Stimulated activated CD4-positive, alpha-beta T cell treated with anti-CD3 and anti-CD28 coated beads, Interleukin-1b, Interleukin-23, amount 100 ng/mL, for 48 hours (primary cell): ENCODE results near the gene MTF1.

Source experiments
- DNase-seq: peaks from one replicate; pipeline ENCODE4 v3.0.0-alpha.2; 2020

Gene MTF1

DNA sequence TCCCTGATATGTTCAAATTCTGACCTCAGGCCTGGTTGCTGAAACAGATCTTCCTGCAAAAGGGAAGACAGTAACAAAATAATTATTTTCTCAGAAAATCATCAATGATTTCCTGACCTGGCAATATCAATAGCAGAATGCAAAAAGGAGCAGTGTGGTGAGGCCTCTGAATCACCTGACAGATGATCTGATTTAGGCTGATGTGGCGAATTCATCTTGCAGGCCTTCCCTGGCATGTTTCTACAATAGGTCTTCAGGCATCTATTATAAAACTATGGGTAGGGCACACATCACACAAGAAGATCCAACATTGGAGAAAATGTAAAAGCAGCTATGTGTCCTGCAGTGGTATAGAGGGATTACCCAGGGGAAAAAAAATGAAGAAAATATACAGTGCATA, 7.1 kb upstream of the MTF1 start:
- no peak for DNase-seq

DNA sequence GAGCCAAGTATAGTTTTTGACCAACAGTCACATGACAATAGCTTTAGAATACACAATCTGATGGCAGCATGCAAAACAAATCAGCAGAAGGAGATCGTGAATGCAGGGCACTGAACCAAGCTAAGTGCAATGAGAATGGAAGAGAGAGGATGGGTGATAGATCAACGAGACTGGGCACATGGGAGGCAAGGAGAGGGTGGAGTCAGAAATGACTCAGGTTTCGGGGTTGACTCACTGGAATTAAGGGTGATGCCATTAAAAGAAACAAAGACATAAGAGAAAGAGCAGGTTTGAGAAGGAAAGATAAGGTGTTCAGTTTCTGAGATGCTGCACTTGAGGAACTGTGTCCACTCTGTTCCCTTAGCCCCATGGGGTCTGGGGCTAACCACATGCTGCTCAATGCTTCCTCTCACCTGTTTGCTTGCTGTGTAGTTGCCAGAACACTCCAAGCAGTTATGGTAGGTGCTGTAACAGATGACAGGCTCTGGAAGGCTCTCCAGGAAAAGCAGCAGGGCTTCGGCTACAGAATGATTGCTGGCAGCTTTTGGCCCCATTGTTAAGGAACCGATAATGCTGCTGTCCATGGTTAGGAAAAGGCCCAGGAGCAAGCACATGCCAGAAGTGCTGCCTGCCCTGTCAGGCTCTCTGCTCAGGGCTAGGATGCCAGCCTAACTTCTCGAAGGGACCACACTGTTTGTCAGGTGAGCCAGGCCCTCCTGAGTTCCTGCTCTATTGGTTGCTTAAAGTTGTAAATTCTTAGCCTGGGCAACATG, 6.1 kb upstream of the MTF1 start:
- peak; percentile 63 for DNase-seq

DNA sequence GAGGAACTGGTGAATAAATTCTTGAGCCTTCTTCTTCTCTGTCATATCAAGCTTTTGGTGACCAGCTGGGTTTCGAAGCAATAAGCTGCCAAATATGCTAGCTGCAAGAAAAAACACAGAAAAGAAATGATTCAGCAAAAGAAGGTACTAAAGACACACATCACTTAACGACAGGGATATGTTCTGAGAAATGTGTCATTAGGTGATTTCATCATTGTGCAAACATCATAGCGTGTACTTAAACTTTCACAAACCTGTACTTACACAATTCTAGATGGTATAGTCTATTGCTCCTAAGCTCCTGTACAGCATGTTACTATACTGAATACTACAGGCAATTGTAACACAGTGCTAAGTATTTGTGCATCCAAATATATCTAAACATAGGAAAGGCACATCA, 2.9 kb upstream of the MTF1 start:
- DNase-seq, result no peak

DNA sequence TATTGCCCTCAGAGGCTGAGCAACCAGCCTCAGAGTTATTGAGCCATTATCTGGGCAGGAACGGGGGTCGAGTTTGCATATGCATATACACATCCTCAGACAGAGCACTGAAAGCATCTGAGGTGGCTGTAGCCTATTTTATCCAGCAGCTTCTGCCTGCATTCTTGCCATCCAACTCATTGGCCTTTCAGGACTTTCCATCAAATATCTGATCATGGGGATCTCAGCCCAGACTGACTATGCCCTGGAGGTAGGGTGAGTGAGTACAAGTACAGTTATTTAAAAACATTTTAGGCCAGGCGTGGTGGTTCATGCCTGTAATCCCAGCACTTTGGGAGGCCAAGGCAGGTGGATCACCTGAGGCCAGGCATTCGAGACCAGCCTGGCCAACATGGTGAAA, 1.8 kb upstream of the MTF1 start:
- no peak for DNase-seq

DNA sequence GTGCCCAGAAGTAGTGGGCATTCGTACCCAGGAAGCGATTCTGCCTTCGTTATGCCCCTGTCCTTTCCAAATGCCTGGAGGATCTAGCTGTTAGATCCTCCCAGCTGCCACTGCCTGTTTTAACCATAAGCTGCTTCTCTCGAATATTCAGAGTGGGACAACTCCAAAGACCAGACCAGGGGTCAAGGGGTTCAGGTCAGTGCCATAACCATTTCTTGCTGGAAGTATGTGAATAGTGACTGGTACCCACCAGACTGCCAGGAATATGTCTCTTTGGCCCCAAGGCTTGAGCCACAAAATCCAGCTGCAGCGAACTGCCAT, 914 bp upstream of the MTF1 start:
- DNase-seq, result no peak

DNA sequence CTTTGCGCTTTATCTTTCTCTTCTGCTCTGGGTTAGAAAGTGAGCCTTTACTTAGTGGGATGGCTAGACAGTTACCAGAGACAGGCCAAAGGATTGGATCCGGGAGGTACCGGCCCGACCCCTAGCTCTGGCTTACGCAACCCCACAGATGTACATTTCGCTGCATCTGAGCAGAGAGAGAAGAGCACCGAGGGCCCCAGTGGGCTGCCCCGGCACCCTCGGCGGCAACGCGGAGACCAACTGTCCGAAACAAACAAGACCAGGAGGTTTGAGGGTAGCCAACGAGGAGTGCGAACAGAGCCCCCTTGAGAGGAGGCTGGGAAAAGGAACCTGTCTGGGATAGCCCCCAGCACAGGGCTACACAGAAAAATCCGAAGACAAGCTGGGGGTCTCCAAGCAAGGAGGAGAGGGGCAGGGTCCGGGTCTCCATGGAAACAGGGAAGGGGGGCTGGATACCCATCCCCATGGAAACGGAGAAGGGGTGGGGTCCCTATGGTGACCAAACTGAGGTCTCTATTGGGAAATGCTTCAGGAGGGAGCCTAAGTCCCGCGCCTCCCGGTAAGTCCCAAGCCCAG, 373 bp downstream of the MTF1 start:
- peak; percentile 5 for DNase-seq

DNA sequence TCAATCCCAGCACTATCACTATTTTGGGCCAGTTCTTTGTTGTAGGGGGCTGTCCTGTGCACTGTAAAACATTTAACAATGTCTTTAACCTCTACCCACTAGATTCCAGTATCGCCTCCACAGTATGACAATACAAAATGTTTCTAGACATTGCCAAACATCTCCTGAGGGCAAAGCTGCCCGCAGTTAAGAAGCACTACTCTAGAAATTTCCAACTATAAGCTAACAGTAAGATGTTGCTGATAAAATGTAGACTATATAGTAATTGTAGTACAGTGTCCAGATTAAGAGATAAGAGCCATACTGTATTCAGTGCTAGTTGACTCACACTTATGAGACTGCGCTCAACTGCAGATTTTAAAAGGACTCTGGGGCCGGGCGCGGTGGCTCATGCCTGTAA, 5.0 kb downstream of the MTF1 start:
- DNase-seq, result no peak

DNA sequence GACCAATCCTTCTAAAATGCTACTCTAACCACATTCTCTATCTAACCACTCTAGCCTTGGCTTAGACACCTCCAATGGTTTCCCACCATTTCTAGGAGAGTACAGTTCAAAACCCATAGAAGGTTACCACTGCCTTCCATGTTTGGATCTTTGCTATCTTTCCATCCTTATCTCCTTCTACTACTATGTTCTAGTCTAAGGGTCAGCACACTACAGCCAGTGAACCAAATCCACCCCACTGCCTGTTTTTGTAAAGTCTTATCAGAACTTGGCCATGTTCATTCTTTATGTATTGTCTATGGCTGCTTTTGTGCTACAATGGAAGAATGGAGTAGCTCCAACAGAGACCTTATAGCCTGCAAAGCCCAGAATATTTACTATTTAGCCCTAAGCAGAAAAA, 6.2 kb downstream of the MTF1 start:
- no peak for DNase-seq

DNA sequence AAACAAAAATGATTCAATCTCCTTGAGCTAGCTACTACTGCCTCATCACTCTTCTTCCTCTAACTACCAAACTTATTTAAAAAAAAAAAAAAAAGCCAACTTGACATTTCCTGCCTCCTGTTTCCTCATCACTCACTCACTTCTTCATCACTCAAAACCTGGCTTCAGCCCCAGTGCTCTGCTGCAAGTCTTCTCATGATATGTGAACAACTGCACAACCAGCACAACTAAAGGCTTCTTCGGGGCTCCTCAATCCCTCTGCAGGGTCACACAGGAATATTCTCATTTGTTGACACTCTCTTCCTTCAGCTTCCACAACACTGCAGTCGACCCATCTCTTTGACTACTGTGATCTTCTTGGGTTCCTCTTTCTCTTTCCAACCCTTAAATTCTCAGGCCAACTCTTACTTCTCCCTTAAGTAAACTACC, 7.6 kb downstream of the MTF1 start:
- no peak for DNase-seq

DNA sequence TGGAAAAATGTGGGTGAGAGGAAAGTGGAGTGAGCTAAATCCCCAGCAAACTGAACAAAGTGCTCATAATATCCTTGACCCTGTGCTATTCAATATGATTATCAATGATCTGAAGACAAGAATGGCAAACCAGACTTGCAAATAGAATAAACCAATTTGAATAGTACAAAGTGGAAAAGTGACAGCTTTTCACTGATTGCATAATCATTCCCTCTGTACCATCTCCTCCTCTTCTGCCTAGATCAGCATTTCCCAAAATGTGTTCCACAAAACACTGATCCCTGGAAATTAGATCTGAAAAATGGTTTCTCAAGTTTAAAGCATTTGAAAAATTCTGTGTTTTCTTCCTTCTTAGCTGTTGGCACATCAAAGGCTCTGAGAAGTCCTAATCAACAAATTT, 8.1 kb downstream of the MTF1 start:
- no peak for DNase-seq

DNA sequence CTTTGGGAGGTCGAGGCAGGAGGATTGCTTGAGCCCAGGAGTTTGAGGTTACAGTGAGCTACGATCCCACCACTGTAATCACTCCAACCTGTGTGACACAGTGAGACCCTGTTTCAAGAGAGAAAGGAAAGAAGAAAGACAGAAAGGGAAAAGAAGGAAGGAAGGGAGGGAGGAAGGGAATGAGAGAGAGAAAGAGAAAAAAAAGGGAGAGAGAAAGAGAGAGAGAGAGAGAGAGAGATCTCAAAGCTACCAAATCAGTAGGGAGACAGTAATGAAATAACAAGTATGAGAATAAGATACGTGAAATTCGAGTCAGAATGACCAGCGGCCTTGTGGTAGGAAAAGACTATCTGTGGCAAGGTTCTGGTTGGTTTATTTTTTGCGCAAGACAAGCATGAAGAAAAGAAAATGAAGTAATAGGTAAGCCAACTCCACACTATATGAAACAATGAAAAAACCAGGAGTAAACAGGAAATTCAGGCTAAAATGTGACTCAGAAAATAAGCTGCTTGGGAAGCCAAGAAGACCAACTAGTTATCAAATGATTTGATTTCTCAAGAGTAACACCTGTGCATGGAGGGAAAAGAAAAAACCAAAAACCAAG, 8.9 kb downstream of the MTF1 start:
- no peak for DNase-seq

DNA sequence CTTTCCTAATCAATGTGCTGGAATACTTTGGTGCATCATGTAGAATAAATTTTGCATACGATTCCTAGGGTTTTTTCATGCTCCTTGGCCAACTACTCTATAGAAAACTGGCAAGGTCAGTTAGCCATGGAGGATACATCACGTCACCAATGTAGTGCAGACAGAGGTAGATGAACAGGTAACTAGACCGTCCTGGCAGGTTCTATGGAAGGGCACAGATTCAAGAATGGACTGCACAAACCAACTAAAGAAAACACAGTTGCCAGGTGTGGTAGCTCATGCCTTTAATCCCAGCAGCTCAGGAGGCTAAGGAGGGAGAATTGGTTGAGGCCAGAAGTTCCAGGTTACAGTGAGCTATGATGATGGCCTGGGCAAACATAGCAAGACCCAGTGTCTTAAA, 9.9 kb downstream of the MTF1 start:
- DNase-seq, result no peak

DNA sequence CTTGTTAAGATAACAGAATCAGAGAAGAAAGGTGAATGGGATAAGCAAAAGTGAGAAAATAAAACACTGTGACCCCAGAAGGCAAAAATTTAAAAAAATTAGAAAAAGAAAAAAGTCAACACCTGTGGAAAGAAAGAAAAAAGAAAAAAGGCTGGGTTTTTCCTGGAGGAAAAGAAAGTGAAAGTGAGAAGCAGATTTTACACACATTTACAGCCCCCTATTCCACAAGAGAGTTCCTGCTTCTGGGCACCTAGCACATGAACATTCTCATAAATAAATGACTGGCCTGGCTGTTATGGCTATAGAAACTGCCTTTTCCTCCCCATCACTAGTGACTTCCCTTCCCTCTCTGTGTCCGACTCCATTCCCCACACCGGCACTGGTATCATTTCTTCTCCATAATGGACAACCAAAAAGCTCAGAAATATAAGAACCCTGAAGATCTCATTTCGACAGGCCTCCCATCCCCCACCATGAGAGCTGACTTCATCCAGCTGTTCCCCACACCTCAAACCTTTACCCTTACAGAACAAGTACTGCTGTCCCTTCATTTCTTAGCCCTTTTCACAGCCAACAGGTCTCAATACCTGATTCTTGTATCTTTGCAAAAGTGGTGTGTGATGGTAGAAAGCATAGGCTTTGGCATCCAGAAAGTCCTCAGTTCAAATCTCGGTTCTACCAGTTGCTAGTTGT, 12.6 kb downstream of the MTF1 start:
- no peak for DNase-seq

DNA sequence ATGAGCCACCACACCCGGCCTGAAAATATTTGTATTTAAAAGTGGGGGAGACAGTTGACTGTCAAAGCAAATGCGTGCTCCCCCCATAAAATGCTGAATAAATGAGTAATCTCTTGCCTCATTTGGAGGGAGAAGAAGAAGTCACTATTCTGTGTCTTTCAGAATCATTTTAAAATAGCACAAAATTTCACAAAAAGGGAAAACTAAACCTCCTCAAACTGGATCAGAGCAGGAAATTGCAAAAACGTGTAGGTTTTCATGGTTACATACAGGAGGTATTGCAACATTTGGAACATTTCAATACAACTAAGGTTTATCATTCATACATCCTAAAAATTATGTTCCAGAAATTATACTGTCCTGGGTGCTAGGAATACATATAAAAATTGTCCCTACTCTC, 13.6 kb downstream of the MTF1 start:
- no peak for DNase-seq

DNA sequence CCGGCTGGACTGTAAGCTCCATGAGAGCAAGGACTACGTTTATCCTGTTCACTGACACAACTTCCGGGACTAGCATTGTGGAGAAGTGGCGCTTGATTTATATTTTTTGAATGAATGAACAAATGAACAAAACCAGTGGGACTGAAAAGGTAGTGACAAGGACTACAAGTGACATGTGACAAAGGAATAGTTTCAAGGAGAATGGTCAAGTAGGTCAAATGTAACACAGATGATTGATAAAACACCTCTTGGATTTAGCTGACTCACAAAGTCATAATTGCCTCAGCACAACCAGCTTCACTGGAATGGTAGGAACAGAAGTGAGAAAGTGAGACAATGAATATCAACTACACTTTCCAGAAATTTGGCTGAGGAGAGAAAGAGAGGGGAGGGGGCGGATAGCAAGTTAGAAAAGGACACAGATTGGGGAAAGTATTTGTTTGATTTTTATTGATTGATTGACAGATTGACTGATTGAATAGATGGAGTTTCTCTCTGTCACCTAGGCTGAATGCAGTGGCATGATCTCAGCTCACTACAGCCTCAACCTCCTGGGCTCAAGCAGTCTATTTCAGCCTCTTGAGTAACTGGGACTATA, 14.2 kb downstream of the MTF1 start:
- no peak for DNase-seq

DNA sequence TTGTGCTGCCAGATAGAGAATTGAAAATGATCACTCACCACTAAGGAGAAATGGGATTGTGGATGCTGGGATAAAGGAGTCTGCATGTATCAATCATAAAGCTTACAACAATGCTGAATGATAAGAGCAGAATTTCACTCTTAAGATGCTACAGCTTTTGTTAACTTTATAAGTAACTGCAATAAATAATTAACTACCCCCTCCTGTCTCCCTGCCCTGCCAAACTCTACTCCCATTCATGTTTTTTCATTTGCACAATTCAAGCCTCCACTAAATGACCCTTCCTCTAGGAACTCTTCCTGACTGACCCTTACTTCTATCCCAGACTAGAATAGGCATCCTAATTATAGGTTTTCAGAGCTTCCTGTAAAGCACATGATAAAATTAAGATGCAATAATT, 14.9 kb downstream of the MTF1 start:
- DNase-seq, result no peak

DNA sequence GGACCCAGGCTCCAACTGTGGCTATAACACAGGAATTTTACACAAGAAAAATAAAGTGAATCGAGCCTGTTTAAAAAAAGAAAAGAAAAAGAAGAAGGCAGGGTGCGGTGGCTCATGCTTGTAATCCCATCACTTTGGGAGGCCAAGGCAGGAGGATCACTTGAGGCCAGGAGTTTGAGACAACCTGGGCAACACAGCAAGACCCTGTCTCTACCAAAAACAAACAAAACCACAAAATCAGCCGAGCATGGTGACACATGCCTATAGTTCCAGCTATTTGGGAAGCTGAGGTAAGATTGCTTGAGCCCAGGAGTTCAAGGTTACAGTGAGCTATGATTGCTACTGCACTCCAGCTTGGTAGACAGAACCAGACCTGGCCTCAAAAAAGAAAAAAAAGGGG, 17.7 kb downstream of the MTF1 start:
- DNase-seq, result no peak

DNA sequence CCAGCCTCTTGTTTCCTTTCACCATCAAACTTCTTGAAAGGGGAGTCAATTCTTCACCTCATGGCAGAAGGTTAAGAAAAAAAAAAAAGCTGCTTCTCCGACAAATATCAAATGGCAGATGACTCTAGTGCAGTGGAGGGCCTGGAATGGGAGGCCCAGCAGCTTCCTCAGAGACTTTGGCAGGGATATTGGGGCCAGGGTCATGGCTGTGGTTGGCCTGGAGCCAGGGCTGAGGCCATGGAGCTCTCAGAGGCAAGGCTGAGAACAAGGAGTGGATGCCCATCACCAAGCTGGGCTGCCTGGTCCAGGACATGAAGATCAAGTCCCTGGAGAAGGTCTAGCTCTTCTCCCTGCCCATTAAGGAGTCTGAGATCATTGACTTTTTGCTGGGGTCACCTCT, 18.7 kb downstream of the MTF1 start:
- no peak for DNase-seq

DNA sequence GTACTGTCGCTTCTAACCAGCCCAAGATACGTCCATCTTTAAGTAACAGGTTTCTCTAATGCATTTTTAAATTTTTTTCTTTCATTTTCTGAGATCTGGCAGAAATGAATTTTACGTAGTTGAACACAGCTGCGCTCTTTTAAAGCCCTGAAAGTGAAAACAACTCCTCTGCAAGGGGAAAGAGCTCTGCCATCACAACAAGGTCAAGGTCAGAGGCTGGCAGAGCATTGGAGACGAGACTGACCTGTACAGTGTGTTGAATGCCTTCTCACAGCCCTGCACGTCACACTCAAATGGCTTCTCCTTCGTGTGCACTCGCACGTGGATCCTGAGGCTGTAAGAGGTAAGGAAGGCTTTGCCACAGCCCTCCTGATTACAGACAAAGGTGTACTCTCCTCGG, 19.7 kb downstream of the MTF1 start:
- no peak for DNase-seq

DNA sequence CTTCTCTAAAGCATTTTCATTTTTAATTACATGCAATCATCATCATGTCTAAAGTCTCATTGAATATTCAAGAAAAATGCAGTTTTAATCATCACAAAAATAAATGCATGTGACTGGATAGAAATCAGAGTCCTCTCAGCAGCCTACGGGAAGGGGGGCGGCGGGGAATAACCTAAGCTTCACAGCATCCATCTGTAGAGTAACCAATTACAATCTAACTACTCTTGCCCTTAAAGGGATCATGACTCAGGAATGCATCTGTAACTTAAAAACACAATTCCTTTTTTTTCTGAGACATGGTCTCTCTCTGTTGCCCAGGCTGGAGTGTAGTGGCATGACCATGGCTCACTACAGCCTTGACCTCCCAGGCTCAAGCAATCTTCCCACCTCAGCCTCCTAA, 22.6 kb downstream of the MTF1 start:
- no peak for DNase-seq

DNA sequence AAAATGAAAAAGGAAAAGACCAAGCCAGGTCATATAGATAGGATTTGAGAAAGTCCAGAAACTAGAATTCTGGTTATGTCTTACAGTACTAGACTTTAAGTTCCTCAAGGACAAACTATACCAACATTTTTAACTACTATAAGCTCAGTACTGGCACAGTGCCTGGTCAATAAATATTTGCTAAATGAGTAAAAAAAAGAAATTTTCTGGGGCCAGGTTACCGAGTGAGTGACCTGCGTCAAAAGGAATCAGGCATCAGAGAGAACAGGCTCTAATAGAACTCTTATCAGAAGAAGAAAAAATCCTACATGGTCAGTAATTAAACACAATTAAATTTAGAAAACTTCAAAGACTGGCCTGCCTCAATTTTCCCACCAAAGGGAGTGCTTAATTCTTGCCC, 27.6 kb downstream of the MTF1 start:
- no peak for DNase-seq

DNA sequence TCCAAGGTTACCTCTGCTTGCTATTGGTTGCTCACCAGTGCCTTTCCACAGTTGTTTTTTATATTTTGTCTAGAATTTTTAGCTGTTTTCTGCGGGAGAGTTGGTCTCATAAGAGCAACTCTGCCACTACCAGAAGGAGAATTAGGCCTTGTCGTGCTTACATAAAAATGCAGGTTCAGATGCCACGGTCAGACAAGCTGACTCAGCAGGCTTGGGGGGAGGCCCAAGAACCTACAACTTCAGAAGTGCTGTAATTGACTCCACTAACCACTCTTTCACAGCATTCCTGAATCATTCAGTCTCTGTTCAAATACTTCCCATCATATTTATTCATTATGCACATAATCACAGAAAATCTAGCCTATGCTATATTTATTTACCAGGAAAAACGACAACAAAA, 28.3 kb downstream of the MTF1 start:
- DNase-seq, result no peak

DNA sequence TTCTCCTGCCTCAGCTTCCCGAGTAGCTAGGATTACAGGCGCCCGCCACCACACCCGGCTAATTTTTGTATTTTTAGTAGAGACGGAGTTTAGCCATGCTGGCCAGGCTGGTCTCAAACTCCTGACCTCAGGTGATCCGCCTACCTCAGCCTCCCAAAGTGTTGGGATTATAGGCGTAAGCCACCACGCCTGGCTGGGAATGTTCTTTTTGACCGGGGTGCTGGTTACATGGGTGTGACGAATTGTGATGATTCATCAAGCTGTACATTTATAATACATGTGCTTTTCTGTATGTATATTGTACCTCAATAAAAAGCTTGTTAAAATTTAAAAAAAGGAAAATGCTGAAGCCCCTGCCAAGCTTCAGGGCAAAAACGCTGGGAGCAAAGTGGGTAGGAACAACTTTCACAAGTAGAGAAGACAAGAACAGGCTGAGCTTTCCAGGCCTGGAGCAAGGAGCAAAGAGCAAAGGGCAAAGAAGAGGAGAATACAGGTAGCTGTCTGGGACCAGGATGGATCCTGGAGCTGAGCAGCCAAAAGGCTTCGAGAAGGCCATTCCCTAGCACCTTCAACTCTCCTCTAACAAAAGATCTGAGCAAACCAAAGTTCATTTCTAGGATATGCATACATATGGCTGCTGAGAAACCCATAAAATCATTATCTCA, 30.9 kb downstream of the MTF1 start:
- no peak for DNase-seq
